ENCODE measurements around the gene SEC22A. TPM values are rescaled to one million over a fixed set of nuclear protein-coding genes. Genes with fewer than 3 reads are reported as not detected.

The SEC22A gene
- total and polyA plus RNA-seq, 9 donors, result 10.2 to 45.3 (median 19.9) TPM

DNA sequence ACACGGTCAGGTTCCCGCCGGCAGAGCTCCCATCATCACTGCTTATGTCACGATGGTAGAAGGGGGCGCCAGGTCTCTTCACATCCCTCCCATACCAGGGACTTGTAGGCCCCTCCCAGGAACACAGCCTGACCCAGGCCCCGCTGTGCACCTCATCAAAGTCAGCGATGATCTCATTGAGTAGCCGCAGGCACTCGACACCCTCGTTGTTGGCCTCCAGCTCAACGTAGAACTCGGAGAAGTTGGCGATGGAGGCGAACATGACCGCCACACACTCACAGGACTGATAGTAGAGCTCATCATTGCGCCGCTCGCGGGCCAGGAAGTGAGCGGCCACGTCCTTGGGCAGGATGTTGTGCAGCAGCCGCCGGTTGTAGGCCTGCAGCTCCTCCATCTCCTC lies 89.2 kb downstream of the SEC22A start:
- TF ChIP-seq POLR2A (IDR thresholded peaks at IDR 0.05), result no peak
- no peak for TF ChIP-seq EP300 (IDR thresholded peaks at IDR 0.05)
- no peak for TF ChIP-seq CTCF (IDR thresholded peaks at IDR 0.05)
- Histone ChIP-seq H3K4me3 (no peak overlapping the region), H3K36me3 (no peaks in the 10 kb centered on the region), H3K4me1 (ENCODE audit: insufficient read depth) (no peaks in the 10 kb centered on the region), H3K27ac (no peak overlapping the region), H3K27me3 (no peaks in the 10 kb centered on the region), H3K9me3 (no peaks in the 10 kb centered on the region)
- intact Hi-C loops (cut with DNase I), result no loop called here
- 90 to 93% (median 92%) methylated on average over 22 to 23 of the region's 23 CpGs for WGBS, 3 donors
- no peak for DNase-seq

- H3K27me3 ChIP-seq, result no peaks in the 10 kb centered on the region
- H3K4me3 ChIP-seq, result no peak overlapping the region
- no peaks in the 10 kb centered on the region for H3K4me1 ChIP-seq (ENCODE audit: insufficient read depth)
- no peak for DNase-seq
- H3K27ac ChIP-seq, result no peak overlapping the region
- TF ChIP-seq CTCF (IDR thresholded peaks at IDR 0.05), result no peak
- no peak for TF ChIP-seq EP300 (IDR thresholded peaks at IDR 0.05)
- TF ChIP-seq POLR2A (IDR thresholded peaks at IDR 0.05), result no peak
- 79 to 92% (median 90%) methylated on average over 7 of the region's 7 CpGs for WGBS, 3 donors
- H3K36me3 ChIP-seq, result no peaks in the 10 kb centered on the region
- no peaks in the 10 kb centered on the region for H3K9me3 ChIP-seq
- intact Hi-C loops (cut with DNase I), result no loop called here
These were observed 89.7 kb downstream of the SEC22A start for GRCh38 chr3:123291404-123291803.

- Histone ChIP-seq H3K4me1 (ENCODE audit: insufficient read depth) (no peaks in the 10 kb centered on the region), H3K27me3 (no peaks in the 10 kb centered on the region), H3K9me3 (no peaks in the 10 kb centered on the region), H3K27ac (no peak overlapping the region), H3K4me3 (no peak overlapping the region), H3K36me3 (no peaks in the 10 kb centered on the region)
- TF ChIP-seq CTCF (IDR thresholded peaks at IDR 0.05), result no peak
- no peak for TF ChIP-seq POLR2A (IDR thresholded peaks at IDR 0.05)
- TF ChIP-seq EP300 (IDR thresholded peaks at IDR 0.05), result no peak
- peak in 1 of 5 donors; percentile 4 for DNase-seq
- 77 to 82% (median 81%) methylated on average over 14 to 15 of the region's 15 CpGs for WGBS, 3 donors
- intact Hi-C loops (cut with DNase I), result no loop called here
These were observed 90.9 kb downstream of the SEC22A start for GRCh38 chr3:123292321-123293310.

DNA sequence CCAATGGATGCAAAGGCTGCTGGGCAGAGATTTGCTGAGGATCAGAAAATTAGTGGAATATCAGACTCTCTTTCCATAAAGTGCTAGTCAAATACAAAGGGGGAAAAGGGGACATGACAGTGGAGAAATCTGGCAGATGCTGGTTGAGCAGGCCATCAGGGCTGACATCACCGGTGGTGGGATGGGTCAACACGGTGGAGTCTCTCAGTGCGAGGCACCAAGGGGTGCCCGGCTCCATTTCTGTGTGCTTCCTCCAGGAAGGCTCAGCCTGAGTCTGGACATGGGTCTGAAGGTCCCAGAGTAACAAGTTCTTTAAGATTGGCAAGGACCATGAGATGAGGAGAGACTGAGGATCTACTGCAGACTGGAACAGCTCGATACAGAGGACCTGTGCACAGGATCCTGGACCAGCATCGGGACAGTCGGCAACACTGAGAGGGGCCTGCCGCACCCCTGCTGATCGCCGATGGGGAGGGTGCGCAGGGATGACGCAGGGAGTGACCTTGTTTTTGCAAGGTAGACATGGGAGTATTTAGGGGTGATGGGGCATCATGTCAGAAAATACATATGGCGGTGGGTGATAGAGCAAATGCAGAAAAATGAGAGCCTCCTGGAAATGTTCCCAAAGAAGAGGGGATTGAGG lies 92.7 kb downstream of the SEC22A start:
- Histone ChIP-seq H3K4me3 (no peak overlapping the region), H3K9me3 (no peaks in the 10 kb centered on the region), H3K36me3 (no peaks in the 10 kb centered on the region), H3K27ac (no peak overlapping the region), H3K4me1 (ENCODE audit: insufficient read depth) (no peaks in the 10 kb centered on the region), H3K27me3 (no peaks in the 10 kb centered on the region)
- intact Hi-C loops (cut with DNase I), result no loop called here
- WGBS, 3 donors, result 95 to 96% (median 95%) methylated on average over 13 of the region's 13 CpGs
- DNase-seq, result peak in 1 of 5 donors; percentile 9
- TF ChIP-seq EP300 (IDR thresholded peaks at IDR 0.05) (no peak), POLR2A (IDR thresholded peaks at IDR 0.05) (no peak), CTCF (IDR thresholded peaks at IDR 0.05) (no peak)
